Stomach (tissue), 9 donors: Measurements from ENCODE around the gene TBATA. TPM values are rescaled to one million over a fixed set of nuclear protein-coding genes. Genes with fewer than 3 reads are reported as not detected.

Experiments used
- DNase-seq, 2 donors: peaks; one replicate each; pipeline versions ENCODE4 v3.0.0 to v3.0.0-alpha.2; 2013 to 2019
- H3K27ac ChIP-seq, 5 donors: fragments of 200-600 bp in 4 of 5; sonication (generic) in 4 of 5; one replicate each; pipeline ENCODE4 v1.5.1; 2013 to 2019; ENCODE audit warnings: mild to moderate bottlenecking in 1 of 5, moderate library complexity in 1 of 5
- H3K27me3 ChIP-seq, 3 donors: fragments of 200-600 bp; sonication (generic); one replicate each; pipeline ENCODE4 v1.5.1; 2017 to 2019; ENCODE audit warnings: mixed run types in 1 of 3
- H3K36me3 ChIP-seq, 4 donors: fragments of 200-600 bp; sonication (generic); 1 replicate in 3 of 4; 2 replicates in 1 of 4; pipeline ENCODE4 v1.5.1; 2016 to 2019
- H3K4me1 ChIP-seq, 4 donors: fragments of 200-600 bp; sonication (generic); one replicate each; pipeline ENCODE4 v1.5.1; 2016 to 2019
- H3K4me3 ChIP-seq, 4 donors: fragments of 200-600 bp; sonication (generic) in 3 of 4; one replicate each; pipeline ENCODE4 v1.5.1; 2016 to 2019; ENCODE audit warnings: mild to moderate bottlenecking in 1 of 4
- H3K9me3 ChIP-seq, 4 donors: fragments of 200-600 bp; sonication (generic); one replicate each; pipeline ENCODE4 v1.5.1; 2016 to 2019
- EP300 ChIP-seq: sonication (generic); formaldehyde crosslinking; IDR thresholded peaks from one replicate; pipeline ENCODE4 v1.6.1; 2017; ENCODE audit warnings: antibody characterized with exemption
- POLR2A ChIP-seq, 4 donors: fragments of 450-650 bp; IDR thresholded peaks; one replicate each; pipeline ENCODE4 v1.6.1; 2016; ENCODE audit warnings: antibody characterized with exemption in 4 of 4, control low read depth in 2 of 4, mild to moderate bottlenecking in 1 of 4, moderate library complexity in 1 of 4
- POLR2AphosphoS5 ChIP-seq, 3 donors: sonication (generic); formaldehyde crosslinking; IDR thresholded peaks; one replicate each; pipeline ENCODE4 v1.6.1; 2016; ENCODE audit warnings: antibody characterized with exemption in 3 of 3
- WGBS, 5 donors: extraction: QIAGEN DNeasy Blood & Tissue Kit in 3 of 5; methylation state at CpG; one replicate each; pipeline versions ENCODE4 v1.1.5 to v1.1.7; 2013 to 2018; 5-methylcytosine and 5-hydroxymethylcytosine counted together
- intact Hi-C: fragments of 100-400 bp; cut with DNase I; formaldehyde crosslinking; loops from one replicate; pipeline ENCODE4 v1.15.1; 2023; ENCODE audit warnings: low total_unique reads
- polyA plus RNA-seq, 3 donors: library from polyadenylated mRNA; stranded (reverse); fragments of 200-250 nt; gene quantifications; one replicate each; pipeline ENCODE4 v1.2.3, GENCODE V29; 2013
- total RNA-seq, 5 donors: library from RNA; depleted of rRNA; stranded (reverse); fragments of >200 nt; gene quantifications; one replicate each; pipeline versions ENCODE4 v1.1.0 to v1.2.3, GENCODE V29; 2014 to 2016
- TF ChIP-seq, protein P1 (sequence below), 7 experiments: fragments of 450-650 bp in 4 of 7; fragments of 200-600 bp in 3 of 7; sonication (generic) in 3 of 7; IDR thresholded peaks; one replicate each; pipeline ENCODE4 v1.5.1; 2016 to 2019; ENCODE audit warnings: antibody characterized with exemption in 7 of 7, control low read depth in 2 of 7, mild to moderate bottlenecking in 1 of 7
- donor health status: healthy with polysubstance abuse.
- donor health status: Bipolar disorder and iron deficiency.
- donor health status: healthy.

The TBATA gene
- total and polyA plus RNA-seq, 8 donors: not detected

DNA sequence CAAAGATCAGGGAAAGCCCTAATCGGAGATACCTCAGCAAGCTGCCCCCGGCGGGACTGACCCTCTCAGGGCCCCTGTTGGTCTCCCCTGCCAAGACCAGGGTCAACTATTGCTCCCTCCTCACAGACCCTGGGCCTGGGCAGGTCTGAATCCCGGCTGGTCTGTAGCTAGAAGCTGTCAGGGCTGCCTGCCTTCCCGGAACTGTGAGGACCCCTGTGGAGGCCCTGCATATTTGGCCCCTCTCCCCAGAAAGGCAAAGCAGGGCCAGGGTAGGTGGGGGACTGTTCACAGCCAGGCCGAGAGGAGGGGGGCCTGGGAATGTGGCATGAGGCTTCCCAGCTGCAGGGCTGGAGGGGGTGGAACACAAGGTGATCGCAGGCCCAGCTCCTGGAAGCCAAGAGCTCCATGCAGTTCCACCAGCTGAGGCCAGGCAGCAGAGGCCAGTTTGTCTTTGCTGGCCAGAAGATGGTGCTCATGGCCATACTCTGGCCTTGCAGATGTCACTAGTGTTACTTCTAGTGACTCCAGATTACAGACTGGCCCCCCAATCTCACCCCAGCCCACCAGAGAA is 24.1 kb downstream of the TBATA start:
- intact Hi-C loops: no loop called here
- H3K4me3 ChIP-seq: no peak overlapping the region
- no peak overlapping the region for H3K27ac ChIP-seq
- H3K4me1 ChIP-seq: peaks cover 0 to 5% (median 2%) of the 10 kb centered on the region in 4 donors
- WGBS, 5 donors: 58 to 77% (median 70%) methylated on average over 6 to 7 of the region's 7 CpGs
- DNase-seq: peak in 1 of 2 donors; percentile 84
- no peak for TF ChIP-seq POLR2A (IDR thresholded peaks at IDR 0.05)
- no peak for TF ChIP-seq POLR2AphosphoS5 (IDR thresholded peaks at IDR 0.05)
- no peak for TF ChIP-seq EP300
- TF ChIP-seq, protein P1, sequence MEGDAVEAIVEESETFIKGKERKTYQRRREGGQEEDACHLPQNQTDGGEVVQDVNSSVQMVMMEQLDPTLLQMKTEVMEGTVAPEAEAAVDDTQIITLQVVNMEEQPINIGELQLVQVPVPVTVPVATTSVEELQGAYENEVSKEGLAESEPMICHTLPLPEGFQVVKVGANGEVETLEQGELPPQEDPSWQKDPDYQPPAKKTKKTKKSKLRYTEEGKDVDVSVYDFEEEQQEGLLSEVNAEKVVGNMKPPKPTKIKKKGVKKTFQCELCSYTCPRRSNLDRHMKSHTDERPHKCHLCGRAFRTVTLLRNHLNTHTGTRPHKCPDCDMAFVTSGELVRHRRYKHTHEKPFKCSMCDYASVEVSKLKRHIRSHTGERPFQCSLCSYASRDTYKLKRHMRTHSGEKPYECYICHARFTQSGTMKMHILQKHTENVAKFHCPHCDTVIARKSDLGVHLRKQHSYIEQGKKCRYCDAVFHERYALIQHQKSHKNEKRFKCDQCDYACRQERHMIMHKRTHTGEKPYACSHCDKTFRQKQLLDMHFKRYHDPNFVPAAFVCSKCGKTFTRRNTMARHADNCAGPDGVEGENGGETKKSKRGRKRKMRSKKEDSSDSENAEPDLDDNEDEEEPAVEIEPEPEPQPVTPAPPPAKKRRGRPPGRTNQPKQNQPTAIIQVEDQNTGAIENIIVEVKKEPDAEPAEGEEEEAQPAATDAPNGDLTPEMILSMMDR (IDR thresholded peaks at IDR 0.05): no peak
- peaks cover 0 to 5% (median 2%) of the 10 kb centered on the region in 4 donors for H3K9me3 ChIP-seq
- H3K36me3 ChIP-seq: no peaks in the 10 kb centered on the region
- H3K27me3 ChIP-seq: peaks cover 0 to 9% (median 0%) of the 10 kb centered on the region in 3 donors

DNA sequence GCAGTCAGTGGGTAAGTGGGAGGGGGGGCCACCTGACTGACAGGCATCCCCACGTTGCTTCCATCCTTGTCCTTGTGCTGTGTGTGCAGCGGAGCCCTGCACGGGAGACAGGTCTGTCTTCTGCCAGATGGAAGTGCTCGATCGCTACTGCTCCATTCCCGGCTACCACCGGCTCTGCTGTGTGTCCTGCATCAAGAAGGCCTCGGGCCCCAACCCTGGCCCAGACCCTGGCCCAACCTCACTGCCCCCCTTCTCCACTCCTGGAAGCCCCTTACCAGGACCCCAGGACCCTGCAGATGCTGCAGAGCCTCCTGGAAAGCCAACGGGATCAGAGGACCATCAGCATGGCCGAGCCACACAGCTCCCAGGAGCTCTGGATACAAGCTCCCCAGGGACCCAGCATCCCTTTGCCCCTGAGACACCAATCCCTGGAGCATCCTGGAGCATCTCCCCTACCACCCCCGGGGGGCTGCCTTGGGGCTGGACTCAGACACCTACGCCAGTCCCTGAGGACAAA is 24.8 kb downstream of the TBATA start:
- intact Hi-C loops: no loop called here
- Histone ChIP-seq H3K27ac (no peak overlapping the region), H3K27me3 (peaks cover 0 to 9% (median 0%) of the 10 kb centered on the region in 3 donors), H3K36me3 (no peaks in the 10 kb centered on the region), H3K4me1 (peaks cover 0 to 5% (median 2%) of the 10 kb centered on the region in 4 donors), H3K9me3 (no peaks in the 10 kb centered on the region), H3K4me3 (no peak overlapping the region)
- WGBS, 5 donors: 63 to 75% (median 67%) methylated on average over 9 to 12 of the region's 12 CpGs
- TF ChIP-seq EP300: no peak
- TF ChIP-seq, protein P1 (IDR thresholded peaks at IDR 0.05): no peak
- no peak for TF ChIP-seq POLR2A (IDR thresholded peaks at IDR 0.05)
- DNase-seq: peak in 1 of 2 donors; percentile 22

DNA sequence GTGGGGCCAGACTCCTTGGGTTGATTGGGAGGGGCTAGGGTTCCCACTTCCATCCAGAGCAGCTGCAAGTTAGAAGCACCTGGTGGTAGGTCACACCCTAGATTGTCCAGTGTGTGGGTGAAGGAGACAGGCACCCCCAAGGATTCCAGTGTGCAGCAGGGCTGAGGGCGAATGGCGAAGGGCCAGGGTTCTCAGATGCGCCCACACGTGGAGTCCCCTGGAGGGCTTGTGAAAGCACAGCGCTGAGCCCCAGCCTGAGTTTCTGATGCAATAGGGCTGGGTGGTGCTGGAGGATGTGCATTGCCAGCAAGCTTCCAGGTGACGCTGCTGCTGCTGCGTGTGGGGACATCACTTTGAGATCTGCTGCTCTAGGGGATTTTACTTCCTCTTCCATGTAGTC is 25.4 kb downstream of the TBATA start:
- intact Hi-C loops: loop anchor here (5.0 to 10.0 kb wide), 2 partner anchors 207 to 305 kb away; no protein-coding TSS in a partner anchor
- H3K36me3 ChIP-seq: no peaks in the 10 kb centered on the region
- H3K9me3 ChIP-seq: no peaks in the 10 kb centered on the region
- H3K27me3 ChIP-seq: peaks cover 0 to 9% (median 0%) of the 10 kb centered on the region in 3 donors
- no peak for TF ChIP-seq POLR2A (IDR thresholded peaks at IDR 0.05)
- TF ChIP-seq, protein P1 (IDR thresholded peaks at IDR 0.05): no peak
- no peak for TF ChIP-seq POLR2AphosphoS5 (IDR thresholded peaks at IDR 0.05)
- WGBS, 5 donors: 46 to 71% (median 58%) methylated on average over 6 to 7 of the region's 7 CpGs
- no peak overlapping the region for H3K4me3 ChIP-seq
- no peak overlapping the region for H3K27ac ChIP-seq
- peak in 1 of 2 donors; percentile 35 for DNase-seq
- peaks cover 0 to 5% (median 2%) of the 10 kb centered on the region in 4 donors for H3K4me1 ChIP-seq

DNA sequence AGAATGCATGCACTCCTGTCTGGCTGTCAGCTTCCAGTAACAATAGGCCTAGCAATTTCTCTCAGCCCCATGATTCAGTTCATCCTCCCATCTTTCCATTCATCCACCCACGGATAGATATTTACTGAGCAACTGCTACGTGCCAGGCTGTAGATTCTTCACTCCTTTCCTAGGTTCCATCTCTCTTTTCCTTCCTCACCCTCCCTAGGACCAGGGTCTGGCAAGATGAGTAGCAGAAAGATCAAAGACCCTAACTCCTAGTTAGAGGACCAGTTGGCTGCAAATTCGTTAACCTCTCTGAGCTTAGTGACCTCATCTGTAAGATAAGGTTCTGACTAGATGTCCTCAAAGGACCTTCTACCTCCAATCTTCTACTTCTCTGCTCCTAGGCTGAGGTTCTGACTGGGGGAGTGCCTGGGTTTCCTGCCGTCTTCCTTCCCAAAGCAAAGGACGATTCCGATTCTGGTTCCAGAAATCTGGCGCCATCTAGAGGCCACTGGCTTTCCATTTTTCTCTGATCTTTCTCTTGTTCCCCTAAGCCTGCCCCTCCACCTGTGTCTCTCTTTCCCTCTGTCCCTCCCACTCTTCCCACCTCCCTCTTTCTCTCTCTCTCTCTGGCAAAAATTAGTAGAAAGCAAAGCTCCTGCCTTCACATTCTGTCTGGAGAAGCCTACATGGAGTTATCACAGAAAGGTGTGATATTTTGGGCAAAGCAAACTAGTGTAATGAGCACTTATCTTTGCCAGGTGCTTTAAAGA is 26.2 kb downstream of the TBATA start:
- 22 to 29% (median 25%) methylated on average over 6 to 7 of the region's 7 CpGs for WGBS, 5 donors
- peaks cover 0 to 5% (median 2%) of the 10 kb centered on the region in 4 donors for H3K4me1 ChIP-seq
- H3K9me3 ChIP-seq: no peaks in the 10 kb centered on the region
- no peak overlapping the region for H3K4me3 ChIP-seq
- peaks cover 0 to 9% (median 0%) of the 10 kb centered on the region in 3 donors for H3K27me3 ChIP-seq
- intact Hi-C loops: loop anchor here (5.0 to 10.0 kb wide), 2 partner anchors 207 to 304 kb away; no protein-coding TSS in a partner anchor
- DNase-seq: peak; percentile 74 to 92
- no peak overlapping the region for H3K27ac ChIP-seq
- H3K36me3 ChIP-seq: no peaks in the 10 kb centered on the region
- TF ChIP-seq, protein P1 (IDR thresholded peaks at IDR 0.05): peak in 5 of 7 experiments; percentile 32 to 75 (median 56)
- no peak for TF ChIP-seq POLR2A (IDR thresholded peaks at IDR 0.05)
- TF ChIP-seq EP300: no peak
- no peak for TF ChIP-seq POLR2AphosphoS5 (IDR thresholded peaks at IDR 0.05)
